SK-N-SH treated with all-trans-retinoic acid at 6 μM for 48 hours (cell line): Measurements from ENCODE around the gene TAOK3.

Experiments
- ATAC-seq: fragments of 200-7000 bp; cut with Tn5 transposase; 3 replicates; pipeline ENCODE4 v1.9.1; 2020; ENCODE audit warnings: mild to moderate bottlenecking, moderate library complexity
- ARNTL ChIP-seq: fragments of 450-650 bp; formaldehyde crosslinking; IDR thresholded peaks from 2 replicates; pipeline ENCODE4 v1.5.0; 2020; ENCODE audit warnings: low read depth, mild to moderate bottlenecking, moderate library complexity, borderline replicate concordance
- BACH2 ChIP-seq: fragments of 250-450 bp; sonication (Bioruptor Pico); IDR thresholded peaks from 2 replicates; pipeline ENCODE4 v1.9.0; 2021; ENCODE audit warnings: mild to moderate bottlenecking, borderline replicate concordance
- CSDC2 ChIP-seq: fragments of 250-450 bp; sonication (Bioruptor Pico); IDR thresholded peaks from 2 replicates; pipeline ENCODE4 v1.5.0; 2020; ENCODE audit warnings: mild to moderate bottlenecking, moderate library complexity
- ESRRG ChIP-seq: fragments of 250-450 bp; sonication (Bioruptor Pico); IDR thresholded peaks from 2 replicates; pipeline ENCODE4 v1.6.1; 2021; ENCODE audit warnings: mild to moderate bottlenecking
- ISL1 ChIP-seq: fragments of 250-450 bp; sonication (Bioruptor Pico); IDR thresholded peaks from 2 replicates; pipeline ENCODE4 v2.1.2; 2022; ENCODE audit warnings: mild to moderate bottlenecking, moderate library complexity
- OSR1 ChIP-seq: fragments of 250-450 bp; sonication (Bioruptor Pico); IDR thresholded peaks from 2 replicates; pipeline ENCODE4 v1.8.0; 2022; ENCODE audit warnings: moderate library complexity, mild to moderate bottlenecking, inconsistent platforms
- PPARA ChIP-seq: fragments of 250-450 bp; sonication (Bioruptor Pico); IDR thresholded peaks from 2 replicates; pipeline ENCODE4 v1.5.0; 2020; ENCODE audit warnings: mild to moderate bottlenecking, borderline replicate concordance
- RARB ChIP-seq: fragments of 250-450 bp; sonication (Bioruptor Pico); IDR thresholded peaks from 2 replicates; pipeline ENCODE4 v1.8.0; 2021; ENCODE audit warnings: mild to moderate bottlenecking, moderate library complexity
- SNAI2 ChIP-seq: fragments of 250-450 bp; sonication (Bioruptor Pico); IDR thresholded peaks from 2 replicates; pipeline ENCODE4 v1.5.0; 2020; ENCODE audit warnings: mild to moderate bottlenecking, moderate library complexity
- TCF4 ChIP-seq: fragments of 250-450 bp; sonication (Bioruptor Pico); IDR thresholded peaks from 2 replicates; pipeline ENCODE4 v1.8.0; 2021; ENCODE audit warnings: mild to moderate bottlenecking, moderate library complexity, borderline replicate concordance
- TOX ChIP-seq: fragments of 250-450 bp; sonication (Bioruptor Pico); IDR thresholded peaks from 2 replicates; pipeline ENCODE4 v1.8.0; 2021; ENCODE audit warnings: mild to moderate bottlenecking, moderate library complexity, borderline replicate concordance
- ZC3H10 ChIP-seq: fragments of 250-450 bp; sonication (Bioruptor Pico); IDR thresholded peaks from 2 replicates; pipeline ENCODE4 v1.5.1; 2021; ENCODE audit warnings: mild to moderate bottlenecking, moderate library complexity
- ZFP3 ChIP-seq: fragments of 250-450 bp; sonication (Bioruptor Pico); IDR thresholded peaks from 2 replicates; pipeline ENCODE4 v1.5.0; 2020; ENCODE audit warnings: mild to moderate bottlenecking, moderate library complexity
- ZFP30 ChIP-seq: fragments of 450-650 bp; formaldehyde crosslinking; IDR thresholded peaks from 2 replicates; pipeline ENCODE4 v1.5.0; 2022; ENCODE audit warnings: mild to moderate bottlenecking, moderate library complexity
- ZNF565 ChIP-seq: fragments of 450-650 bp; formaldehyde crosslinking; conservative IDR thresholded peaks from 2 replicates; pipeline ENCODE4 v1.5.0; 2020; ENCODE audit warnings: low read depth, mild to moderate bottlenecking, moderate library complexity
- ZNF70 ChIP-seq: fragments of 450-650 bp; formaldehyde crosslinking; IDR thresholded peaks from 2 replicates; pipeline ENCODE4 v1.5.0; 2020; ENCODE audit warnings: mild to moderate bottlenecking, moderate library complexity
- ZNF8 ChIP-seq: fragments of 450-650 bp; formaldehyde crosslinking; IDR thresholded peaks from 2 replicates; pipeline ENCODE4 v1.5.0; 2020; ENCODE audit warnings: mild to moderate bottlenecking, moderate library complexity
- TF ChIP-seq, protein P1 (sequence below): fragments of 250-450 bp; sonication (Bioruptor Pico); IDR thresholded peaks from 2 replicates; pipeline ENCODE4 v1.5.1; 2021; ENCODE audit warnings: mild to moderate bottlenecking, moderate library complexity
- TF ChIP-seq, protein P2 (sequence below): fragments of 250-450 bp; sonication (Bioruptor Pico); IDR thresholded peaks from 2 replicates; pipeline ENCODE4 v1.5.1; 2020; ENCODE audit warnings: low read depth, mild to moderate bottlenecking, moderate library complexity
- TF ChIP-seq, protein P3 (sequence below): fragments of 250-450 bp; sonication (Bioruptor Pico); IDR thresholded peaks from 2 replicates; pipeline ENCODE4 v1.5.0; 2020; ENCODE audit warnings: mild to moderate bottlenecking, moderate library complexity
- TF ChIP-seq, protein P4 (sequence below): fragments of 250-450 bp; sonication (Bioruptor Pico); IDR thresholded peaks from 2 replicates; pipeline ENCODE4 v1.8.0; 2020; ENCODE audit warnings: mild to moderate bottlenecking, moderate library complexity, borderline replicate concordance
- TF ChIP-seq, protein P5 (sequence below): fragments of 250-450 bp; sonication (Bioruptor Pico); IDR thresholded peaks from 2 replicates; pipeline ENCODE4 v1.8.0; 2021; ENCODE audit warnings: low read depth, mild to moderate bottlenecking, moderate library complexity, borderline replicate concordance

The TAOK3 gene

DNA sequence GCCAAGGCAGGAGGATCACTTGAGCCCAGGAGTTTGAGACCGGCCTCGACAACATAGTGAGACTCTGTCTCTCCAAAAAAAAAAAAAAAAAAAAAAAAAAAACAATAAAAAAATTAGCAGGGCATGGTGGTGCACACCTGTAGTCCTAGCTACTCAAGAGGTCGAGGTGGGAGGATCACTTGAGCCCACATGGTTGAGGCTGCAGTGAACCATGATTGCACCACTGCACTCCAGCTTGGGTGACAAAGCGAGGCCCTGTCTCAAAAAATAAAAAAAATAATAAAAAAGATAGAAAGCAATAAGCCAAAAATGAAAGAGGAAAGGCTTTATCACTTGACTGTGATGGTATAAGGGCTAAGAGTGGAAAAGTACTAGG, 247.0 kb downstream of the TAOK3 start:
- TF ChIP-seq, protein P1, sequence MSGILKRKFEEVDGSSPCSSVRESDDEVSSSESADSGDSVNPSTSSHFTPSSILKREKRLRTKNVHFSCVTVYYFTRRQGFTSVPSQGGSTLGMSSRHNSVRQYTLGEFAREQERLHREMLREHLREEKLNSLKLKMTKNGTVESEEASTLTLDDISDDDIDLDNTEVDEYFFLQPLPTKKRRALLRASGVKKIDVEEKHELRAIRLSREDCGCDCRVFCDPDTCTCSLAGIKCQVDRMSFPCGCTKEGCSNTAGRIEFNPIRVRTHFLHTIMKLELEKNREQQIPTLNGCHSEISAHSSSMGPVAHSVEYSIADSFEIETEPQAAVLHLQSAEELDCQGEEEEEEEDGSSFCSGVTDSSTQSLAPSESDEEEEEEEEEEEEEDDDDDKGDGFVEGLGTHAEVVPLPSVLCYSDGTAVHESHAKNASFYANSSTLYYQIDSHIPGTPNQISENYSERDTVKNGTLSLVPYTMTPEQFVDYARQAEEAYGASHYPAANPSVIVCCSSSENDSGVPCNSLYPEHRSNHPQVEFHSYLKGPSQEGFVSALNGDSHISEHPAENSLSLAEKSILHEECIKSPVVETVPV, result no peak
- TF ChIP-seq, protein P2, sequence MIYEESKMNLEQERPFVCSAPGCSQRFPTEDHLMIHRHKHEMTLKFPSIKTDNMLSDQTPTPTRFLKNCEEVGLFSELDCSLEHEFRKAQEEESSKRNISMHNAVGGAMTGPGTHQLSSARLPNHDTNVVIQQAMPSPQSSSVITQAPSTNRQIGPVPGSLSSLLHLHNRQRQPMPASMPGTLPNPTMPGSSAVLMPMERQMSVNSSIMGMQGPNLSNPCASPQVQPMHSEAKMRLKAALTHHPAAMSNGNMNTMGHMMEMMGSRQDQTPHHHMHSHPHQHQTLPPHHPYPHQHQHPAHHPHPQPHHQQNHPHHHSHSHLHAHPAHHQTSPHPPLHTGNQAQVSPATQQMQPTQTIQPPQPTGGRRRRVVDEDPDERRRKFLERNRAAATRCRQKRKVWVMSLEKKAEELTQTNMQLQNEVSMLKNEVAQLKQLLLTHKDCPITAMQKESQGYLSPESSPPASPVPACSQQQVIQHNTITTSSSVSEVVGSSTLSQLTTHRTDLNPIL (CRISPR knock-in tag), result no peak
- no peak for TF ChIP-seq ARNTL (CRISPR knock-in tag)
- TF ChIP-seq PPARA (CRISPR knock-in tag), result no peak
- TF ChIP-seq, protein P3, sequence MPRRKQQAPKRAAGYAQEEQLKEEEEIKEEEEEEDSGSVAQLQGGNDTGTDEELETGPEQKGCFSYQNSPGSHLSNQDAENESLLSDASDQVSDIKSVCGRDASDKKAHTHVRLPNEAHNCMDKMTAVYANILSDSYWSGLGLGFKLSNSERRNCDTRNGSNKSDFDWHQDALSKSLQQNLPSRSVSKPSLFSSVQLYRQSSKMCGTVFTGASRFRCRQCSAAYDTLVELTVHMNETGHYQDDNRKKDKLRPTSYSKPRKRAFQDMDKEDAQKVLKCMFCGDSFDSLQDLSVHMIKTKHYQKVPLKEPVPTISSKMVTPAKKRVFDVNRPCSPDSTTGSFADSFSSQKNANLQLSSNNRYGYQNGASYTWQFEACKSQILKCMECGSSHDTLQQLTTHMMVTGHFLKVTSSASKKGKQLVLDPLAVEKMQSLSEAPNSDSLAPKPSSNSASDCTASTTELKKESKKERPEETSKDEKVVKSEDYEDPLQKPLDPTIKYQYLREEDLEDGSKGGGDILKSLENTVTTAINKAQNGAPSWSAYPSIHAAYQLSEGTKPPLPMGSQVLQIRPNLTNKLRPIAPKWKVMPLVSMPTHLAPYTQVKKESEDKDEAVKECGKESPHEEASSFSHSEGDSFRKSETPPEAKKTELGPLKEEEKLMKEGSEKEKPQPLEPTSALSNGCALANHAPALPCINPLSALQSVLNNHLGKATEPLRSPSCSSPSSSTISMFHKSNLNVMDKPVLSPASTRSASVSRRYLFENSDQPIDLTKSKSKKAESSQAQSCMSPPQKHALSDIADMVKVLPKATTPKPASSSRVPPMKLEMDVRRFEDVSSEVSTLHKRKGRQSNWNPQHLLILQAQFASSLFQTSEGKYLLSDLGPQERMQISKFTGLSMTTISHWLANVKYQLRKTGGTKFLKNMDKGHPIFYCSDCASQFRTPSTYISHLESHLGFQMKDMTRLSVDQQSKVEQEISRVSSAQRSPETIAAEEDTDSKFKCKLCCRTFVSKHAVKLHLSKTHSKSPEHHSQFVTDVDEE, result no peak
- no peak for TF ChIP-seq ZNF8 (CRISPR knock-in tag)
- no peak for TF ChIP-seq ZFP3
- TF ChIP-seq CSDC2 (CRISPR knock-in tag), result no peak
- no peak for TF ChIP-seq BACH2 (CRISPR knock-in tag)
- no peak for TF ChIP-seq ZFP30 (CRISPR knock-in tag)
- no peak for TF ChIP-seq OSR1 (CRISPR knock-in tag)
- TF ChIP-seq RARB (CRISPR knock-in tag), result no peak
- TF ChIP-seq, protein P4, sequence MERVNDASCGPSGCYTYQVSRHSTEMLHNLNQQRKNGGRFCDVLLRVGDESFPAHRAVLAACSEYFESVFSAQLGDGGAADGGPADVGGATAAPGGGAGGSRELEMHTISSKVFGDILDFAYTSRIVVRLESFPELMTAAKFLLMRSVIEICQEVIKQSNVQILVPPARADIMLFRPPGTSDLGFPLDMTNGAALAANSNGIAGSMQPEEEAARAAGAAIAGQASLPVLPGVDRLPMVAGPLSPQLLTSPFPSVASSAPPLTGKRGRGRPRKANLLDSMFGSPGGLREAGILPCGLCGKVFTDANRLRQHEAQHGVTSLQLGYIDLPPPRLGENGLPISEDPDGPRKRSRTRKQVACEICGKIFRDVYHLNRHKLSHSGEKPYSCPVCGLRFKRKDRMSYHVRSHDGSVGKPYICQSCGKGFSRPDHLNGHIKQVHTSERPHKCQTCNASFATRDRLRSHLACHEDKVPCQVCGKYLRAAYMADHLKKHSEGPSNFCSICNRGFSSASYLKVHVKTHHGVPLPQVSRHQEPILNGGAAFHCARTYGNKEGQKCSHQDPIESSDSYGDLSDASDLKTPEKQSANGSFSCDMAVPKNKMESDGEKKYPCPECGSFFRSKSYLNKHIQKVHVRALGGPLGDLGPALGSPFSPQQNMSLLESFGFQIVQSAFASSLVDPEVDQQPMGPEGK (CRISPR knock-in tag), result no peak
- TF ChIP-seq, all 23 proteins: peak for 0
- no peak for ATAC-seq

DNA sequence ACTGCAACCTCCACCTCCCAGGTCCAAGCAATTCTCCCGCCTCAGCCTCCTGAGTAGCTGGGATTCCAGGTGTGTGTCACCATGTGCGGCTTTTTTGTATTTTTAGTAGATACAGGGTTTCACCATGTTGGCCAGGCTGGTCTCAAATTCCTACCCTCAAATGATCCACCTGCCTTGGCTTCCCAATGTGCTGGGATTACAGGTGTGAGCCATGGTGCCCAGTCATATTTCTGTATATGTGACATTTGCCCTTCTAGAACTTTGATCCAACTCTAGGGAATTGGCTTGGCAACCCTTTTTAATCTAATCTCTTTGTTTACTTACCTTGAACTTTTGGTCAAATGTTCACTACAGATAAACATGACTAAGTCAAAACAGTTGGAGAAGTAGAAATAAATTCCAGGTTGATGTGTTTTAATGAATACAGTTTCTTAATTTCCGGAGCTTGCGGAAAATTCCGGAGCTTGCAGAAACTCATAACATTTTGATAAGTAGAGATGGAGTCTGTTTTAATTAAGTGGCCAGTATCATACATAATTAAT, 248.3 kb downstream of the TAOK3 start:
- TF ChIP-seq TOX (CRISPR knock-in tag), result no peak
- no peak for TF ChIP-seq RARB (CRISPR knock-in tag)
- no peak for TF ChIP-seq ZC3H10 (CRISPR knock-in tag)
- TF ChIP-seq ISL1 (CRISPR knock-in tag), result no peak
- TF ChIP-seq ZNF565 (CRISPR knock-in tag), result no peak
- TF ChIP-seq, protein P5, sequence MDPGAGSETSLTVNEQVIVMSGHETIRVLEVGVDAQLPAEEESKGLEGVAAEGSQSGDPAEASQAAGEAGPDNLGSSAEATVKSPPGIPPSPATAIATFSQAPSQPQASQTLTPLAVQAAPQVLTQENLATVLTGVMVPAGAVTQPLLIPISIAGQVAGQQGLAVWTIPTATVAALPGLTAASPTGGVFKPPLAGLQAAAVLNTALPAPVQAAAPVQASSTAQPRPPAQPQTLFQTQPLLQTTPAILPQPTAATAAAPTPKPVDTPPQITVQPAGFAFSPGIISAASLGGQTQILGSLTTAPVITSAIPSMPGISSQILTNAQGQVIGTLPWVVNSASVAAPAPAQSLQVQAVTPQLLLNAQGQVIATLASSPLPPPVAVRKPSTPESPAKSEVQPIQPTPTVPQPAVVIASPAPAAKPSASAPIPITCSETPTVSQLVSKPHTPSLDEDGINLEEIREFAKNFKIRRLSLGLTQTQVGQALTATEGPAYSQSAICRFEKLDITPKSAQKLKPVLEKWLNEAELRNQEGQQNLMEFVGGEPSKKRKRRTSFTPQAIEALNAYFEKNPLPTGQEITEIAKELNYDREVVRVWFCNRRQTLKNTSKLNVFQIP (CRISPR knock-in tag), result no peak
- TF ChIP-seq, protein P2 (CRISPR knock-in tag), result no peak
- TF ChIP-seq ZNF70, result no peak
- TF ChIP-seq, protein P1, result no peak
- TF ChIP-seq TCF4, result no peak
- no peak for TF ChIP-seq SNAI2 (CRISPR knock-in tag)
- no peak for TF ChIP-seq ESRRG (CRISPR knock-in tag)
- TF ChIP-seq OSR1 (CRISPR knock-in tag), result no peak
- TF ChIP-seq ZNF8 (CRISPR knock-in tag), result no peak
- no peak for TF ChIP-seq CSDC2 (CRISPR knock-in tag)
- ATAC-seq, result no peak
